ENCODE results near the gene CDC34.

GRCh38 chr19:591099-591958 is 59.8 kb downstream of the CDC34 start:
- TF ChIP-seq TEAD4 (CRISPR knock-in tag; IDR thresholded peaks at IDR 0.05), result peak; percentile 58; the same call in 1 of the 2 replicates
- TF ChIP-seq, protein P1, sequence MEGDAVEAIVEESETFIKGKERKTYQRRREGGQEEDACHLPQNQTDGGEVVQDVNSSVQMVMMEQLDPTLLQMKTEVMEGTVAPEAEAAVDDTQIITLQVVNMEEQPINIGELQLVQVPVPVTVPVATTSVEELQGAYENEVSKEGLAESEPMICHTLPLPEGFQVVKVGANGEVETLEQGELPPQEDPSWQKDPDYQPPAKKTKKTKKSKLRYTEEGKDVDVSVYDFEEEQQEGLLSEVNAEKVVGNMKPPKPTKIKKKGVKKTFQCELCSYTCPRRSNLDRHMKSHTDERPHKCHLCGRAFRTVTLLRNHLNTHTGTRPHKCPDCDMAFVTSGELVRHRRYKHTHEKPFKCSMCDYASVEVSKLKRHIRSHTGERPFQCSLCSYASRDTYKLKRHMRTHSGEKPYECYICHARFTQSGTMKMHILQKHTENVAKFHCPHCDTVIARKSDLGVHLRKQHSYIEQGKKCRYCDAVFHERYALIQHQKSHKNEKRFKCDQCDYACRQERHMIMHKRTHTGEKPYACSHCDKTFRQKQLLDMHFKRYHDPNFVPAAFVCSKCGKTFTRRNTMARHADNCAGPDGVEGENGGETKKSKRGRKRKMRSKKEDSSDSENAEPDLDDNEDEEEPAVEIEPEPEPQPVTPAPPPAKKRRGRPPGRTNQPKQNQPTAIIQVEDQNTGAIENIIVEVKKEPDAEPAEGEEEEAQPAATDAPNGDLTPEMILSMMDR (IDR thresholded peaks at IDR 0.05), result no peak
- TF ChIP-seq, protein P2, sequence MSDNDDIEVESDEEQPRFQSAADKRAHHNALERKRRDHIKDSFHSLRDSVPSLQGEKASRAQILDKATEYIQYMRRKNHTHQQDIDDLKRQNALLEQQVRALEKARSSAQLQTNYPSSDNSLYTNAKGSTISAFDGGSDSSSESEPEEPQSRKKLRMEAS (CRISPR knock-in tag; IDR thresholded peaks at IDR 0.05), result no peak
- TF ChIP-seq ZNF671 (CRISPR knock-in tag; IDR thresholded peaks at IDR 0.05), result no peak
- TF ChIP-seq SP1 (CRISPR knock-in tag; conservative IDR thresholded peaks at IDR 0.05), result peak; percentile 60; the same call in 1 of the 2 replicates
- TF ChIP-seq FOXP1 (CRISPR knock-in tag; IDR thresholded peaks at IDR 0.05; ENCODE audit: borderline replicate concordance), result peak; percentile 92
- TF ChIP-seq RELA (CRISPR knock-in tag; IDR thresholded peaks at IDR 0.05; ENCODE audit: borderline replicate concordance), result peak; percentile 47; the same call in 1 of the 2 replicates
- peak; percentile 50; the same call in 1 of the 2 replicates for TF ChIP-seq CREB1 (CRISPR knock-in tag; IDR thresholded peaks at IDR 0.05)
- TF ChIP-seq ZNF138 (CRISPR knock-in tag; conservative IDR thresholded peaks at IDR 0.05), result no peak
- TF ChIP-seq ZNF425 (CRISPR knock-in tag; conservative IDR thresholded peaks at IDR 0.05), result no peak
- TF ChIP-seq NFYB (CRISPR knock-in tag; conservative IDR thresholded peaks at IDR 0.05; ENCODE audit: low read depth), result no peak; the same call in 1 of the 2 replicates
- no peak for TF ChIP-seq NR3C1 (CRISPR knock-in tag; conservative IDR thresholded peaks at IDR 0.05; ENCODE audit: low read depth)
- TF ChIP-seq NR2C2 (CRISPR knock-in tag; IDR thresholded peaks at IDR 0.05), result peak; percentile 41; the same call in 1 of the 2 replicates
- no peak for TF ChIP-seq FOXJ3 (CRISPR knock-in tag; IDR thresholded peaks at IDR 0.05; ENCODE audit: borderline replicate concordance)
